Measurements from ENCODE around the gene KIF18A.

GRCh38 chr11:28100665-28101064 lies 7.3 kb downstream of the KIF18A start:
- TF ChIP-seq EZH2 (IDR thresholded peaks at IDR 0.05; ENCODE audit: low read length) (no peak), CTCF (optimal IDR thresholded peaks at IDR 0.05 in 1 of 3, IDR thresholded peaks at IDR 0.05 in 1 of 3, conservative IDR thresholded peaks at IDR 0.05 in 1 of 3; ENCODE audit: extremely low read depth in 1 of 3, insufficient read depth in 2 of 3, low read length in 3 of 3) (no peak)

All from keratinocyte (primary cell).